Urinary bladder (tissue), 4 donors: ENCODE results near the gene OLIG1. TPM values are rescaled to one million over a fixed set of nuclear protein-coding genes. Genes with fewer than 3 reads are reported as not detected.

Source experiments
- DNase-seq: peaks from one replicate; pipeline ENCODE4 v3.0.0-alpha.2; 2015; ENCODE audit errors: extremely low spot score
- H3K27ac ChIP-seq: one replicate; pipeline ENCODE4 v1.5.1; 2013; ENCODE audit warnings: low read depth, mild to moderate bottlenecking, moderate library complexity
- H3K36me3 ChIP-seq: one replicate; pipeline ENCODE4 v1.6.1; 2013; ENCODE audit warnings: mild to moderate bottlenecking, moderate library complexity; ENCODE audit not compliant: insufficient read depth
- H3K4me1 ChIP-seq: one replicate; pipeline ENCODE4 v1.6.1; 2013; ENCODE audit warnings: mild to moderate bottlenecking, moderate library complexity; ENCODE audit not compliant: insufficient read depth
- H3K4me3 ChIP-seq: one replicate; pipeline ENCODE4 v1.5.1; 2013; ENCODE audit warnings: low read depth, low read length
- WGBS: extraction: QIAGEN DNeasy Blood & Tissue Kit; methylation state at CpG from one replicate; pipeline ENCODE4 v1.1.7; 2013; 5-methylcytosine and 5-hydroxymethylcytosine counted together
- polyA plus RNA-seq: library from polyadenylated mRNA; stranded (reverse); fragments of 200-250 nt; gene quantifications from one replicate; pipeline ENCODE4 v1.2.3, GENCODE V29; 2013
- total RNA-seq: library from RNA; depleted of rRNA; stranded (reverse); fragments of >200 nt; gene quantifications from one replicate; pipeline ENCODE4 v1.2.3, GENCODE V29; 2014
- donor health status: healthy with polysubstance abuse.
- donor health status: healthy.

The OLIG1 gene
- not detected for total RNA-seq
- polyA plus RNA-seq, result not detected

DNA sequence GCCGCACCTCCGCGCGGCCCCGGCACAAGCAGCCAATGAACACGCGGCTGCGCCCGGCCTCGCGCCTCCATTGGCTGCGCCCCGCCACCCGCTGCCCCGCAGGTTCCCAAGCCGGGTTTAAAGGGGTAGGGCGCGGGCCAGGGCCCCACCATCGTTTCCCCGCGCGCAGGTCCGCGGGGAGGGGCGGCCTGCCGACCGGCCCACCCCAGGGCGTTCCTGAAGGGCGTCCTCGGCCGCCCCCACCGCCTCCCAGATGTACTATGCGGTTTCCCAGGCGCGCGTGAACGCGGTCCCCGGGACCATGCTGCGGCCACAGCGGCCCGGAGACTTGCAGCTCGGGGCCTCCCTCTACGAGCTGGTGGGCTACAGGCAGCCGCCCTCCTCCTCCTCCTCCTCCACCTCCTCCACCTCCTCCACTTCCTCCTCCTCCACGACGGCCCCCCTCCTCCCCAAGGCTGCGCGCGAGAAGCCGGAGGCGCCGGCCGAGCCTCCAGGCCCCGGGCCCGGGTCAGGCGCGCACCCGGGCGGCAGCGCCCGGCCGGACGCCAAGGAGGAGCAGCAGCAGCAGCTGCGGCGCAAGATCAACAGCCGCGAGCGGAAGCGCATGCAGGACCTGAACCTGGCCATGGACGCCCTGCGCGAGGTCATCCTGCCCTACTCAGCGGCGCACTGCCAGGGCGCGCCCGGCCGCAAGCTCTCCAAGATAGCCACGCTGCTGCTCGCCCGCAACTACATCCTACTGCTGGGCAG lies at the start of gene OLIG1:
Gene OLIG1 (plus strand): TSS at position 148 of the 750 bp plus-strand sequence. CDS start 106 bp downstream, at position 254.
- peak within 1 kb of the TSS; percentile 45 for H3K4me3 ChIP-seq
- WGBS, result under 1% methylated on average over 82 of the region's 82 CpGs
- H3K36me3 ChIP-seq, result no peaks in the 10 kb centered on the region
- H3K27ac ChIP-seq, result no peak within 1 kb of the TSS
- no peak for DNase-seq
- H3K4me1 ChIP-seq, result peaks cover 3% of the 10 kb centered on the region

- H3K27ac ChIP-seq, result no peak overlapping the region
- 2% methylated on average over 16 of the region's 16 CpGs for WGBS
- no peaks in the 10 kb centered on the region for H3K36me3 ChIP-seq
- no peak overlapping the region for H3K4me3 ChIP-seq
- no peaks in the 10 kb centered on the region for H3K4me1 ChIP-seq
- no peak for DNase-seq
Observed at GRCh38 chr21:33020558-33021100, 49.3 kb upstream of the OLIG1 start.

DNA sequence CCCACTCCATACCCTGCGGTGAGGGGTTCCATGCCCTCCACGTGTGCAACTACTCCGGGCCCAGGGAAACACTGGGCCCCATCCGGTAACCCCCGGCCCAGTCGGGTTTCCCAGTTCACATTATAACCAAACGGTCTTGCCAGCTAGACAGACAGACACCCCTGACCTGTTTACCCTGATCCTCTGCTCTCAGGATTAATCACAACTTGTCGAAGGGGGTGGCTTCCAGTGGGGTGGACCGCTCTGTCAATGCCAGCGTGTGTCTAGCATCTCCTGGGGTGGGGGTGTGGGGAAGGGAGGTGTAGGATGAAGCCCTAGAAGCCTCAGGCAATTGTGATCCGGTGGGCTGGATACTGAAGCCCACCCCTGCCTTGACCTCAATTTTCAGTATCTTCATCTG lies 48.8 kb upstream of the OLIG1 start:
- no peaks in the 10 kb centered on the region for H3K36me3 ChIP-seq
- no peak for DNase-seq
- no peaks in the 10 kb centered on the region for H3K4me1 ChIP-seq
- 12% methylated on average over 11 of the region's 11 CpGs for WGBS
- H3K4me3 ChIP-seq, result no peak overlapping the region
- no peak overlapping the region for H3K27ac ChIP-seq

GRCh38 chr21:33021667-33022066 lies 48.3 kb upstream of the OLIG1 start:
- Histone ChIP-seq H3K4me3 (no peak overlapping the region), H3K36me3 (no peaks in the 10 kb centered on the region), H3K4me1 (no peaks in the 10 kb centered on the region), H3K27ac (no peak overlapping the region)
- 14% methylated on average over 4 of the region's 4 CpGs for WGBS
- DNase-seq, result no peak

DNA sequence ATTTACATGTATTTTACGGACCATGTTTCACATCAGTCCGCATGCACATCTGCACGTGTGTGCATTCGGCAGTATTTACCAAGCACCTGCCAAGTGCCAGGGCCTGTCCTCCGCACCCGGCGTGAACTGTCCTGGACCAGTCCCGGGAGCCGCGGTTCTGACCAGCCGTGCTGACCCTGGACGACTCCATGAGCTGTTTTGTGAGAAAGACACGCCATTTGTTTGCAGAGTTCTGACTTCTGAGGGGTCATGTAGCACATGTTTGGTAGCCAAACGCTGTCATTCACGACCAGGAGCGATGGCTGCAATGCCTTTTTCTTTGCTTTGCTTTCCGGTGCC lies 47.5 kb upstream of the OLIG1 start:
- DNase-seq, result no peak
- H3K4me3 ChIP-seq, result no peak overlapping the region
- no peaks in the 10 kb centered on the region for H3K4me1 ChIP-seq
- WGBS, result 9% methylated on average over 17 of the region's 17 CpGs
- H3K27ac ChIP-seq, result no peak overlapping the region
- H3K36me3 ChIP-seq, result no peaks in the 10 kb centered on the region

DNA sequence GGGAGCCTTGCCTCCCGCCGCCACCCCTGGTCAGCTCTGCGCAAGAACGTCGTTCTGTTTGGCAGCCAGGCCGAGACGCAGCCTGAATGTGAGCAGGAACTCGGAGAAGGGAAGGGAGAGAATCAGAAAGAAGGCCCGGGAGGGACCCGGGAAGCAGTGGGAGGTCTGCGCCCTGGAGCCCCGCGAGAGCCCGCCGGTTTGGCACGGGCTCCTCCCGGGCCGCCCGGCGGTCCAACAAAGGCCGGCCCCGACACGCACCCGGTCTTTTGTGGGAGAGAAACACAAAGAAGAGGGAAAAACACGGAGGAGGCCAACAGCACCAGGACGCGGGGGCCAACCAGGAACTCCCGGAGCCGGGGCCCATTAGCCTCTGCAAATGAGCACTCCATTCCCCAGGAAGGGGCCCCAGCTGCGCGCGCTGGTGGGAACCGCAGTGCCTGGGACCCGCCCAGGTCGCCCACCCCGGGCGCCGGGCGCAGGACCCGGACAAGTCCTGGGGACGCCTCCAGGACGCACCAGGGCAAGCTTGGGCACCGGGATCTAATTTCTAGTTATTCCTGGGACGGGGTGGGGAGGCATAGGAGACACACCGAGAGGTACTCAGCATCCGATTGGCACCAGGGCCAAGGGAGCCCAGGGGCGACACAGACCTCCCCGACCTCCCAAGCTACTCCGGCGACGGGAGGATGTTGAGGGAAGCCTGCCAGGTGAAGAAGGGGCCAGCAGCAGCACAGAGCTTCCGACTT lies 46.9 kb upstream of the OLIG1 start:
- no peak overlapping the region for H3K4me3 ChIP-seq

GRCh38 chr21:33023574-33024200 lies 46.3 kb upstream of the OLIG1 start:
- Histone ChIP-seq H3K27ac (no peak overlapping the region), H3K36me3 (no peaks in the 10 kb centered on the region), H3K4me1 (no peaks in the 10 kb centered on the region), H3K4me3 (no peak overlapping the region)
- 2% methylated on average over 49 of the region's 49 CpGs for WGBS
- DNase-seq, result no peak

More for the DNA sequence above, 46.9 kb upstream of the OLIG1 start:
- WGBS, result 1% methylated on average over 52 of the region's 52 CpGs
- DNase-seq, result no peak
- no peaks in the 10 kb centered on the region for H3K4me1 ChIP-seq
- H3K36me3 ChIP-seq, result no peaks in the 10 kb centered on the region
- no peak overlapping the region for H3K27ac ChIP-seq

- DNase-seq, result no peak
- H3K27ac ChIP-seq, result no peak overlapping the region
- peaks cover 2% of the 10 kb centered on the region for H3K4me1 ChIP-seq
- 5% methylated on average over 40 of the region's 40 CpGs for WGBS
- no peak overlapping the region for H3K4me3 ChIP-seq
- no peaks in the 10 kb centered on the region for H3K36me3 ChIP-seq
Observed at GRCh38 chr21:33024201-33025103, 45.5 kb upstream of the OLIG1 start.

DNA sequence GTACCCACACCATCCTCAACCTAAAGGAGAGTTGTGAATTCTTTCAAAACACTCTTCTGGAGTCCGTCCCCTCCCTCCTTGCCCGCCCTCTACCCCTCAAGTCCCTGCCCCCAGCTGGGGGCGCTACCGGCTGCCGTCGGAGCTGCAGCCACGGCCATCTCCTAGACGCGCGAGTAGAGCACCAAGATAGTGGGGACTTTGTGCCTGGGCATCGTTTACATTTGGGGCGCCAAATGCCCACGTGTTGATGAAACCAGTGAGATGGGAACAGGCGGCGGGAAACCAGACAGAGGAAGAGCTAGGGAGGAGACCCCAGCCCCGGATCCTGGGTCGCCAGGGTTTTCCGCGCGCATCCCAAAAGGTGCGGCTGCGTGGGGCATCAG lies 44.8 kb upstream of the OLIG1 start:
- WGBS, result 2% methylated on average over 22 of the region's 22 CpGs
- H3K27ac ChIP-seq, result no peak overlapping the region
- H3K36me3 ChIP-seq, result no peaks in the 10 kb centered on the region
- no peak for DNase-seq
- H3K4me1 ChIP-seq, result peaks cover 2% of the 10 kb centered on the region
- no peak overlapping the region for H3K4me3 ChIP-seq

- Histone ChIP-seq H3K4me3 (peak within 1 kb of the TSS; percentile 2), H3K27ac (no peak within 1 kb of the TSS), H3K4me1 (peaks cover 2% of the 10 kb centered on the region), H3K36me3 (no peaks in the 10 kb centered on the region)
- no peak for DNase-seq
- WGBS, result 1% methylated on average over 59 of the region's 59 CpGs
Observed at GRCh38 chr21:33025489-33026442, 44.2 kb upstream of the OLIG1 start, which contains the start of gene OLIG2. OLIG2 (plus strand) TSS chr21:33025935; CDS start chr21:33026863, 928 bp downstream.

GRCh38 chr21:33026443-33026858 lies 43.5 kb upstream of the OLIG1 start:
- WGBS, result 3% methylated on average over 21 of the region's 21 CpGs

GRCh38 chr21:33026878-33027400 lies 43.0 kb upstream of the OLIG1 start:
- Histone ChIP-seq H3K36me3 (no peaks in the 10 kb centered on the region), H3K4me1 (peaks cover 2% of the 10 kb centered on the region), H3K27ac (no peak overlapping the region), H3K4me3 (no peak overlapping the region)
- DNase-seq, result no peak
- WGBS, result 1% methylated on average over 54 of the region's 54 CpGs

More at GRCh38 chr21:33026443-33026858, 43.5 kb upstream of the OLIG1 start:
- Histone ChIP-seq H3K27ac (no peak overlapping the region), H3K4me1 (peaks cover 2% of the 10 kb centered on the region), H3K36me3 (no peaks in the 10 kb centered on the region), H3K4me3 (no peak overlapping the region)
- no peak for DNase-seq
